Heart left ventricle (tissue), 13 donors: Measurements from ENCODE around the gene GIMAP5.

Source experiments
- CTCF ChIP-seq, 12 donors: fragments of 200-600 bp; sonication (generic) in 4 of 12; IDR thresholded peaks; one replicate each; pipeline versions ENCODE4 v1.5.0 to v1.8.0; 2018 to 2022; ENCODE audit warnings: antibody characterized with exemption in 12 of 12, mild to moderate bottlenecking in 5 of 12
- POLR2A ChIP-seq, 2 donors: fragments of 450-650 bp; IDR thresholded peaks; one replicate each; pipeline ENCODE4 v1.6.1; 2017; ENCODE audit warnings: antibody characterized with exemption in 2 of 2, mild to moderate bottlenecking in 2 of 2, moderate library complexity in 2 of 2
- donor health status: ischemic (EF 13 %, LVEDD 7.1; RV severe dilation, severe dysfunction).
- donor health status: DM: no; HTN: yes; CAD: no.
- donor health status: DM: no; HTN: no; CAD: no.
- donor health status: ischemic (EF 25% LVEDD 6.9; RV normal size, moderate dysfunction).
- donor health status: ischemic (EF 25% LVEDD 5.7; RV mildly dilated, moderate dysfunction).
- donor health status: ischemic (EF 35%, LVEDD 5.7; RV mildly dilated, moderate dysfunction).
- donor health status: nonischemic (EF 11% LVEDD 7.7; RV severe dilation, severe dysfunction).
- donor health status: DM: yes; HTN: yes; CAD: no.
- donor health status: PGD.
- donor health status: ischemic (EF 29% LVEDD 5.4; RV normal size, mild dysfunction).
- donor health status: nonischemic (EF 23%, LVEDD 6.1; RV moderate dilation, normal function).

DNA sequence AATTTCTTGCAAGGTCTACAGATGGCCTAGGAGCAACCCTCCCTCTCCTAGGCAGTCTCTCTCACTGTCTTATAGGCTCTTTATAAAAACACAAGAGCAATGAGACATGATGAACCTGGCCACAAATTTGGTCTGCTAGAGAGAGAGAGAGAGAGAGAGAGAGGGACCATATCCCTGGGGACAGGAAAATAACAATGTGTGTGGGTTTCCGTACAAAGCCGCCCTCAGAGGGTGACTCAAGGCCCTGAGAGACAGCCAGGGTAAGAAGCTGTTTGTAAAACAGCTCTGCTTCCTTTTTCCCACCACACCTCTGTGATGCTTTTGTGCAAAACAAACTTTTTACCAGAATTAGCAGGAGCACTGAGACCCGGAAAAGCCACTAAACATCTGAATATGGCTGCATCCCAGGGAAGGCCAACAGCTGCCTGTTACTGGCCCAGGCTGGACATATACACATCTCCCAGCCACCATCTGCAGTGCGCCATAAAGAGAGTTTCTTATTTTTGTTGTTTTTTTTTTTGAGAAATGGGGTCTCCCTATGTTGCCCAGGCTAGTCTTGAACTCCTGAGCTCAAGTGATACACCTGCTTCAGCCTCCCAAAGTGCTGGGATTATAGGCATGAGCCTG is 18.4 kb downstream of the GIMAP5 start:
- no peak for TF ChIP-seq CTCF (IDR thresholded peaks at IDR 0.05)
- no peak for TF ChIP-seq POLR2A (IDR thresholded peaks at IDR 0.05)
